Pancreas (tissue), 10 donors: ENCODE data around the gene SLU7. TPM values are rescaled to one million over a fixed set of nuclear protein-coding genes. Genes with fewer than 3 reads are reported as not detected.

Experiments used
- ATAC-seq, 4 donors: fragments of 200-7000 bp; cut with Tn5 transposase; one replicate each; pipeline versions ENCODE4 v1.8.0 to v1.9.1; 2020; ENCODE audit warnings: mild to moderate bottlenecking in 4 of 4, moderate library complexity in 4 of 4
- DNase-seq, 6 donors: peaks; one replicate each; pipeline ENCODE4 v3.0.0-alpha.2; 2020
- FAIRE-seq: peaks from 2 replicates; lab custom pipeline; 2012; peaks lifted over from hg19 to GRCh38; lab: Jason Lieb, UNC
- H3K27ac ChIP-seq, 4 donors: fragments of 200-600 bp; sonication (generic); 1 replicate in 3 of 4; 2 replicates in 1 of 4; pipeline versions ENCODE4 v1.5.0 to v1.8.0; 2020
- H3K27me3 ChIP-seq, 4 donors: fragments of 200-600 bp; one replicate each; pipeline ENCODE4 v1.8.0; 2021
- H3K36me3 ChIP-seq, 3 donors: fragments of 200-600 bp; sonication (generic) in 1 of 3; one replicate each; pipeline versions ENCODE4 v1.5.0 to v1.8.0; 2020 to 2021
- H3K4me1 ChIP-seq, 3 donors: fragments of 200-600 bp; one replicate each; pipeline ENCODE4 v1.8.0; 2021
- H3K4me3 ChIP-seq, 4 donors: fragments of 200-600 bp; sonication (generic) in 2 of 4; one replicate each; pipeline versions ENCODE4 v1.5.0 to v1.8.0; 2020 to 2021
- H3K9me3 ChIP-seq, 4 donors: fragments of 200-600 bp; one replicate each; pipeline ENCODE4 v1.8.0; 2021
- WGBS, 2 donors: extraction: QIAGEN DNeasy Blood & Tissue Kit; methylation state at CpG; one replicate each; pipeline ENCODE4 v1.1.7; 2013; 5-methylcytosine and 5-hydroxymethylcytosine counted together
- intact Hi-C, 3 donors: fragments of 100-400 bp; cut with DNase I; formaldehyde crosslinking; loops; one replicate each; pipeline versions ENCODE4 v1.11.1 to v1.14.2; 2022
- polyA plus RNA-seq, 2 donors: library from polyadenylated mRNA; stranded (reverse); fragments of 200-250 nt; gene quantifications; one replicate each; pipeline ENCODE4 v1.2.3, GENCODE V29; 2013
- total RNA-seq, 6 donors: library from RNA; stranded (reverse); fragmentation: NEBNext Ultra II Directional in 4 of 6; extraction: Animal tissue kit (Norgen Biotek cat#: 25700) in 4 of 6; gene quantifications; one replicate each; pipeline versions ENCODE4 v1.2.1 to v1.2.4, GENCODE V29; 2021 to 2023
- TF ChIP-seq, protein P1 (sequence below), 4 donors: fragments of 200-600 bp; sonication (generic) in 3 of 4; IDR thresholded peaks; one replicate each; pipeline versions ENCODE4 v1.5.0 to v1.8.0; 2021; ENCODE audit warnings: antibody characterized with exemption in 4 of 4
- donor health status: healthy with polysubstance abuse.
- donor health status: DM: no; HTN: no; CAD: no; lungs with moderate emphysema.
- donor health status: DM: no; HTN: no; CAD: no.
- donor health status: control.
- donor health status: control.
- donor health status: Bipolar disorder and iron deficiency.
- donor health status: DM: yes; HTN: yes; CAD: no.
- donor health status: DM: no; HTN: no; CAD: no.
- donor health status: DM: no; HTN: no; CAD: no.
- donor health status: DM: yes; HTN: yes; CAD: no.

The SLU7 gene
- total and polyA plus RNA-seq, 8 donors: 12.3 to 24.6 (median 20.6) TPM

DNA sequence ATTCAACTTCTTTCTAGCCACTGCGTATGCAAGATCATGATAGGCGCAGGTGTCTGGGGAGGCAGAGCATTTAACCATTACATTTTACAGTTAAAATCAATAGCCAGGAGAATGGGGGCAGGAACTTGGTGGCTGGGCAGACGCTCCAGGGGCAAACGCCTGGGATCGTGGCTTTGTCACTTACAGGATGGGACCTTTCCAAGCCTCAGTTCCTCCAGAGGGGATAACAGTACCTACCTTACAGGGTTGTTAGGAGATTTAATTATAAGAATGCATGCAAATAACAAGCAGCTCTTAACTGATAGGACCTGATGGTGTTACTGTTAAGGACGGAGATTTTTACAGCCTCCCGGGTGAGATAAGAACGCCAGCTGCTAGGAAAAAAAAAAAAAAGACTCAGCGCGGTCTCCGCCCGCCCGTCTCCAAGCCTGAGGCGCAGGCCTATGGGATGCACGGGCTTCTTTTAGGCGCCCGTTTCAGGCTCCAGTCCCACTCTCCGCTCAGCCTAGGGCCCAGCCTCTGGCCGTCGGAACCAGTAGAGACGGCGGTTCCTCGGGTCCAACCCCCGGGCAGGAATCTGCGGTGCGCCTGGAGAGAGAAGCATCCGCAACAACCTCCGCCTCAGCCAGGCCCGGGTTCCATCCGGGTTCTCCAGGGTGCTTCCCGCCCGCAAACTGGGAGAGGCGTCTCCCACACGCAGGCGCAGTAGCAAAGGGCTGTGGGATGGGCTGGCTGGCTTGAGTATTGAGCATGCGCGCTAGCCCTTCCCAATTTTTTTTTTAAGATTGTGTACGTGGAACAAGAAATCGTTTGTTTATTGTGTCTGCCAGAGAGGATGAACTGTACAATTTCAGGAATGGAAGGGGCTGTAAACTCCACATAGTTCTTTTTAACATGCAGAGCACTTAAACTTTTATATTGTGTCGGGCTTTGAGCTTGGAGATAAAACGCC is 19.2 kb downstream of the SLU7 start, which contains the start of gene FAM200C:
TSS of gene FAM200C (minus strand) at position 653 of the 952 bp plus-strand sequence. CDS start 4,564 bp downstream, outside the sequence.
- intact Hi-C loops: no loop called here
- no peaks in the 10 kb centered on the region for H3K9me3 ChIP-seq
- TF ChIP-seq, protein P1, sequence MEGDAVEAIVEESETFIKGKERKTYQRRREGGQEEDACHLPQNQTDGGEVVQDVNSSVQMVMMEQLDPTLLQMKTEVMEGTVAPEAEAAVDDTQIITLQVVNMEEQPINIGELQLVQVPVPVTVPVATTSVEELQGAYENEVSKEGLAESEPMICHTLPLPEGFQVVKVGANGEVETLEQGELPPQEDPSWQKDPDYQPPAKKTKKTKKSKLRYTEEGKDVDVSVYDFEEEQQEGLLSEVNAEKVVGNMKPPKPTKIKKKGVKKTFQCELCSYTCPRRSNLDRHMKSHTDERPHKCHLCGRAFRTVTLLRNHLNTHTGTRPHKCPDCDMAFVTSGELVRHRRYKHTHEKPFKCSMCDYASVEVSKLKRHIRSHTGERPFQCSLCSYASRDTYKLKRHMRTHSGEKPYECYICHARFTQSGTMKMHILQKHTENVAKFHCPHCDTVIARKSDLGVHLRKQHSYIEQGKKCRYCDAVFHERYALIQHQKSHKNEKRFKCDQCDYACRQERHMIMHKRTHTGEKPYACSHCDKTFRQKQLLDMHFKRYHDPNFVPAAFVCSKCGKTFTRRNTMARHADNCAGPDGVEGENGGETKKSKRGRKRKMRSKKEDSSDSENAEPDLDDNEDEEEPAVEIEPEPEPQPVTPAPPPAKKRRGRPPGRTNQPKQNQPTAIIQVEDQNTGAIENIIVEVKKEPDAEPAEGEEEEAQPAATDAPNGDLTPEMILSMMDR (IDR thresholded peaks at IDR 0.05): no peak
- peaks cover 0 to 33% (median 14%) of the 10 kb centered on the region in 3 donors for H3K36me3 ChIP-seq
- H3K4me1 ChIP-seq: peaks cover 3 to 14% (median 8%) of the 10 kb centered on the region in 3 donors
- peak within 1 kb of the TSS; percentile 60 to 90 (median 80) for H3K27ac ChIP-seq
- ATAC-seq (peak; percentile 97 to 100 (median 100)), DNase-seq (peak; percentile 90 to 97 (median 92)), FAIRE-seq (peak; percentile 59)
- no peaks in the 10 kb centered on the region for H3K27me3 ChIP-seq
- WGBS, 2 donors: 0 to 1% methylated on average over 41 of the region's 41 CpGs
- peak within 1 kb of the TSS; percentile 43 to 82 (median 68) for H3K4me3 ChIP-seq

DNA sequence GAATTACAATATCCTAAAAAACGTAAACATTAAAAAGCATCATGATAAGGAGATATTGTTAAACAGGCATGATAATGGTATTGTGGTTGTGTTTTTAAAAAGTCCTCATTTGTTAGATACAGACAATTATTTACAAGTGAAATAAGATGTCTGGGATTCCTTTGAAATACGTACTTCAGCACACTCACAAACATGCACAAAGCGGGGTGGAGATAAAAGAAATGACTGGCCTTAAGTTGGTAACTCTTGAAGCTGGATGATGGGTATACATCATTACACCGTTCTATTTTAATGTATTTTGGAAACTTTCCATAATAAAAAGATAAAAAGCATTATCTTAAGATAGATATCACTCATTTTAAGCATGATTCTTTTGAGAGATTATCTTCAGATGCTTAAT is 20.1 kb downstream of the SLU7 start:
- no peaks in the 10 kb centered on the region for H3K9me3 ChIP-seq
- FAIRE-seq (peak; percentile 60), DNase-seq (no peak), ATAC-seq (no peak)
- TF ChIP-seq, protein P1 (IDR thresholded peaks at IDR 0.05): no peak
- H3K4me3 ChIP-seq: peak overlapping the region; percentile 43 to 82 (median 68)
- H3K27me3 ChIP-seq: no peaks in the 10 kb centered on the region
- intact Hi-C loops: no loop called here
- H3K27ac ChIP-seq: no peak overlapping the region
- H3K36me3 ChIP-seq: peaks cover 0 to 24% (median 7%) of the 10 kb centered on the region in 3 donors
- H3K4me1 ChIP-seq: peaks cover 3 to 14% (median 8%) of the 10 kb centered on the region in 3 donors
- 18 to 22% methylated on average over 4 of the region's 4 CpGs for whole genome bisulfite sequencing, 2 donors

DNA sequence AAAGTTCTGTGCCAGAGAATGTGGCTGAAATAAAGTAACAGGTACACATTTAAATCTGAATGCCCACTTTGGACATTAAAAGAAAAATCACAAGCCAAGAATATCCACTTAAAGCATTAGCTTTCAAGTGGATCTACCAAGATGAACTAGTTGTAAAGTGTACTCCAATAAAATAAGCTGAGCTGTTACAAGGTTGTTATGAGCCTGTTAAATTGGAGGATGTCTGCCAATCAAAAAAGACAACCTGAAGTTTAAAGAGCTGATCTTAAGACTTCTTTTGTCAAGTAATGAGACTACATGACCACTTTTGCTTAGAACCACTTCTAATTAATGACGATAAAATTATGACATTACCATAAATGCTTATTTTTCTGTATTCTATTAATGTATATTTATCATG is 21.4 kb downstream of the SLU7 start:
- no peak overlapping the region for H3K27ac ChIP-seq
- no peak overlapping the region for H3K4me3 ChIP-seq

DNA sequence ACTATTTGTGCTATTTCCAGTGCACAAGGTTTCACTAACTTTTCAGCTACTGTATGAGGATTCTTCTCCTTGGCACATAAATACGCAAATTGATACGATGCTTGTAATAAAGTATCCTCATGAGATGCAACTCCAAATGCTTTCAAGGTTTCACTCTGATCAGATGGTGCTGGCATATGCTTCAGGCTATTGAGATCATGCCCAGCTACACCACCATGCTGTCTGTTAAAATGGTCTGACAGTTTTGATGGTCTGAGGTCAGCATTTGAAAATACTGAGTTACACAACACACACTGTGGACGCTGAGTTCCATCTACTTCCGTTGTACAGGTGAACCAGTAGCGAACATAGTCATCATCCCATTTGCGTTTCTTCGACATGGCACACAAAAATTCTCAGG is 23.8 kb downstream of the SLU7 start:
- WGBS, 2 donors: 92 to 94% methylated on average over 7 of the region's 7 CpGs
- Histone ChIP-seq H3K27me3 (no peaks in the 10 kb centered on the region), H3K36me3 (no peaks in the 10 kb centered on the region), H3K4me1 (peaks cover 3 to 14% (median 8%) of the 10 kb centered on the region in 3 donors), H3K9me3 (no peaks in the 10 kb centered on the region), H3K27ac (no peak overlapping the region), H3K4me3 (no peak overlapping the region)
- ATAC-seq (no peak), FAIRE-seq (no peak), DNase-seq (no peak)
- intact Hi-C loops: no loop called here
- TF ChIP-seq, protein P1 (IDR thresholded peaks at IDR 0.05): no peak

More for the DNA sequence above, 21.4 kb downstream of the SLU7 start:
- no peak for FAIRE-seq
- Histone ChIP-seq H3K27me3 (no peaks in the 10 kb centered on the region), H3K36me3 (peaks cover 0 to 11% (median 0%) of the 10 kb centered on the region in 3 donors), H3K4me1 (peaks cover 3 to 14% (median 8%) of the 10 kb centered on the region in 3 donors), H3K9me3 (no peaks in the 10 kb centered on the region)
- intact Hi-C loops: no loop called here
- 93 to 98% methylated on average over 1 of the region's 1 CpG for WGBS, 2 donors
- ATAC-seq: no peak
- DNase-seq: no peak
- TF ChIP-seq, protein P1 (IDR thresholded peaks at IDR 0.05): no peak
